Fibroblast of mammary gland (primary cell): ENCODE results near the gene HNRNPDL.

Experiments
- DNase-seq: peaks from one replicate; pipeline ENCODE4 v3.0.0-alpha.2; 2010; ENCODE audit warnings: low read depth
- H3K4me3 ChIP-seq: 2 replicates; pipeline ENCODE4 v1.5.1; 2011; ENCODE audit warnings: low read depth, mild to moderate bottlenecking, low read length, moderate library complexity; ENCODE audit not compliant: control insufficient read depth
- CTCF ChIP-seq: conservative IDR thresholded peaks from 2 replicates; pipeline ENCODE4 v1.5.1; 2011; ENCODE audit warnings: low read depth, low read length, inconsistent platforms; ENCODE audit not compliant: control insufficient read depth, insufficient read depth

HNRNPDL gene

GRCh38 chr4:82450966-82451755 is 20.9 kb upstream of the HNRNPDL start:
- no peak for TF ChIP-seq CTCF
- no peak overlapping the region for H3K4me3 ChIP-seq
- no peak for DNase-seq

GRCh38 chr4:82447886-82448285 is 17.6 kb upstream of the HNRNPDL start:
- no peak overlapping the region for H3K4me3 ChIP-seq
- DNase-seq, result no peak
- TF ChIP-seq CTCF, result no peak

- no peak overlapping the region for H3K4me3 ChIP-seq
- no peak for TF ChIP-seq CTCF
- DNase-seq, result no peak
Observed at GRCh38 chr4:82439088-82439487, 8.8 kb upstream of the HNRNPDL start.

GRCh38 chr4:82437285-82438005 is 7.2 kb upstream of the HNRNPDL start:
- no peak for DNase-seq
- H3K4me3 ChIP-seq, result no peak overlapping the region
- TF ChIP-seq CTCF, result no peak

- no peak for DNase-seq
- H3K4me3 ChIP-seq, result no peak overlapping the region
- TF ChIP-seq CTCF, result no peak
Observed at GRCh38 chr4:82436780-82437179, 6.5 kb upstream of the HNRNPDL start.

GRCh38 chr4:82436130-82436529 is 5.9 kb upstream of the HNRNPDL start:
- DNase-seq, result no peak
- no peak overlapping the region for H3K4me3 ChIP-seq
- TF ChIP-seq CTCF, result no peak
